Liver (tissue), 9 donors: ENCODE results near the gene CAPRIN2. TPM values are rescaled to one million over a fixed set of nuclear protein-coding genes. Genes with fewer than 3 reads are reported as not detected.

Experiments used
- DNase-seq: peaks from one replicate; pipeline ENCODE4 v3.0.0-alpha.2; 2017; ENCODE audit warnings: low spot score
- H3K27ac ChIP-seq, 2 donors: one replicate each; pipeline ENCODE4 v1.7.0; 2013; ENCODE audit warnings: inconsistent platforms in 2 of 2, low read length in 2 of 2, control low read depth in 1 of 2, low read depth in 1 of 2, mild to moderate bottlenecking in 1 of 2
- H3K27me3 ChIP-seq, 4 donors: one replicate each; pipeline versions ENCODE4 v1.6.1 to v1.7.0; 2013; ENCODE audit warnings: low read length in 3 of 4, inconsistent platforms in 1 of 4, mild to moderate bottlenecking in 1 of 4, moderate library complexity in 1 of 4; ENCODE audit not compliant: control insufficient read depth in 4 of 4, insufficient read depth in 4 of 4
- H3K36me3 ChIP-seq, 4 donors: one replicate each; pipeline versions ENCODE4 v1.6.1 to v1.7.0; 2013; ENCODE audit warnings: low read length in 3 of 4, mild to moderate bottlenecking in 3 of 4, low read depth in 1 of 4, moderate library complexity in 1 of 4; ENCODE audit not compliant: control insufficient read depth in 4 of 4, insufficient read depth in 3 of 4
- H3K4me1 ChIP-seq, 4 donors: one replicate each; pipeline versions ENCODE4 v1.6.1 to v1.7.0; 2013; ENCODE audit warnings: low read length in 3 of 4, mild to moderate bottlenecking in 3 of 4, moderate library complexity in 1 of 4; ENCODE audit not compliant: control insufficient read depth in 4 of 4, insufficient read depth in 4 of 4
- H3K4me3 ChIP-seq, 3 donors: one replicate each; pipeline versions ENCODE4 v1.6.1 to v1.7.0; 2013; ENCODE audit warnings: low read length in 3 of 3, control low read depth in 1 of 3, low read depth in 1 of 3, mild to moderate bottlenecking in 1 of 3
- H3K9ac ChIP-seq, 2 donors: one replicate each; pipeline ENCODE4 v1.7.0; 2013; ENCODE audit warnings: low read length in 2 of 2, mild to moderate bottlenecking in 2 of 2, moderate library complexity in 2 of 2, control low read depth in 1 of 2, low read depth in 1 of 2
- H3K9me3 ChIP-seq, 4 donors: one replicate each; pipeline versions ENCODE4 v1.6.1 to v1.7.0; 2013; ENCODE audit warnings: low read length in 3 of 4; ENCODE audit not compliant: control insufficient read depth in 4 of 4
- FOXA1 ChIP-seq: IDR thresholded peaks from 2 replicates; pipeline ENCODE4 v1.6.1; 2016; ENCODE audit warnings: antibody characterized with exemption
- FOXA2 ChIP-seq: IDR thresholded peaks from 2 replicates; pipeline ENCODE4 v1.6.1; 2016; ENCODE audit warnings: antibody characterized with exemption
- GABPA ChIP-seq, 2 donors: IDR thresholded peaks in 1 of 2; conservative IDR thresholded peaks in 1 of 2; 2 replicates each; pipeline ENCODE4 v1.6.1; 2016; ENCODE audit warnings: antibody characterized with exemption in 2 of 2, mild to moderate bottlenecking in 1 of 2, moderate library complexity in 1 of 2
- HNF4A ChIP-seq, 2 donors: conservative IDR thresholded peaks; 2 replicates each; pipeline ENCODE4 v1.6.1; 2016; ENCODE audit warnings: antibody characterized with exemption in 2 of 2, mild to moderate bottlenecking in 2 of 2
- HNF4G ChIP-seq: IDR thresholded peaks from 2 replicates; pipeline ENCODE4 v1.6.1; 2016; ENCODE audit warnings: antibody characterized with exemption
- JUND ChIP-seq, 2 donors: IDR thresholded peaks; 2 replicates each; pipeline ENCODE4 v1.6.1; 2016; ENCODE audit warnings: antibody characterized with exemption in 2 of 2
- NR2F2 ChIP-seq: IDR thresholded peaks from 2 replicates; pipeline ENCODE4 v1.6.1; 2016; ENCODE audit warnings: antibody characterized with exemption
- RXRA ChIP-seq, 2 donors: IDR thresholded peaks; 2 replicates each; pipeline ENCODE4 v1.6.1; 2017 to 2018; ENCODE audit warnings: antibody characterized with exemption in 2 of 2, mild to moderate bottlenecking in 1 of 2
- SP1 ChIP-seq: IDR thresholded peaks from 2 replicates; pipeline ENCODE4 v1.6.1; 2018; ENCODE audit warnings: antibody characterized with exemption, mild to moderate bottlenecking
- TAF1 ChIP-seq: conservative IDR thresholded peaks from 2 replicates; pipeline ENCODE4 v1.6.1; 2016; ENCODE audit warnings: antibody characterized with exemption, mild to moderate bottlenecking
- YY1 ChIP-seq: IDR thresholded peaks from 2 replicates; pipeline ENCODE4 v1.6.1; 2016; ENCODE audit warnings: antibody characterized with exemption, mild to moderate bottlenecking
- WGBS: extraction: QIAGEN DNeasy Blood & Tissue Kit; methylation state at CpG from one replicate; pipeline ENCODE4 v1.1.7; 2013; 5-methylcytosine and 5-hydroxymethylcytosine counted together
- polyA plus RNA-seq, 2 donors: library from polyadenylated mRNA; stranded (reverse) in 1 of 2; unstranded in 1 of 2; fragments of 200-250 nt in 1 of 2; fragments of >200 nt in 1 of 2; fragmentation: Nextera tagmentation in 1 of 2; extraction: Ambion mirVana in 1 of 2; gene quantifications; one replicate each; pipeline versions ENCODE4 v1.2.1 to v1.2.3, GENCODE V29; 2013 to 2015
- total RNA-seq, 2 donors: library from RNA; depleted of rRNA; stranded (reverse); fragments of >200 nt; gene quantifications; one replicate each; pipeline ENCODE4 v1.2.3, GENCODE V29; 2014
- TF ChIP-seq, protein P1 (sequence below): fragments of 150-350 bp; IDR thresholded peaks from 2 replicates; pipeline ENCODE4 v1.5.1; 2017; ENCODE audit warnings: improper control_type of control experiment, low read depth, low read length; ENCODE audit not compliant: missing input control
- TF ChIP-seq, protein P2 (sequence below): IDR thresholded peaks from 2 replicates; pipeline ENCODE4 v1.6.1; 2016; ENCODE audit warnings: antibody characterized with exemption
- TF ChIP-seq, protein P3 (sequence below): IDR thresholded peaks from 2 replicates; pipeline ENCODE4 v1.6.1; 2016; ENCODE audit warnings: antibody characterized with exemption
- donor health status: healthy.
- donor health status: healthy.
- donor health status: healthy.
- donor health status: healthy.
- donor health status: healthy.

CAPRIN2 gene
- total and polyA plus RNA-seq, 4 donors, result 4.6 to 14.8 (median 9.4) TPM

DNA sequence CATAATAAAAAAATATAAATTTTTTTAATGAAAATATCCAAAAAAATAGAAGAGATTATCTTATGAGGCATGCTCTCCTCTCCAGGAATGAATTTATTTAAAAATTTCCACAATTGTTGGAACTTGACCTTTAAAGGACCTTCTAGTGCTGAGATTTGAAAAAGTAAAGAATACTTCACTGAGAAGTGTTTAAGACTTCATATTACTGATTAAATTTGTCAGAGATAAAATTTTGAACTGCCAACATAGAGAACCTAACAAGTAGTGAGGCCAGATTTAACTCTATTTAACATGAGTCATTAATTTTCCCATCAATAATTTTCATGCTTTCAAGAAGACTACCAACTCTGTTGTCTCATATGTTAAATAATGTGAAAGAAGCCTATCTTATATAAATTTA is 14.5 kb downstream of the CAPRIN2 start:
- no peak overlapping the region for H3K9ac ChIP-seq
- peaks cover 2 to 6% (median 3%) of the 10 kb centered on the region in 4 donors for H3K36me3 ChIP-seq
- H3K4me3 ChIP-seq, result no peak overlapping the region
- no peak for DNase-seq
- peaks cover 0 to 1% (median 0%) of the 10 kb centered on the region in 4 donors for H3K4me1 ChIP-seq
- no peak overlapping the region for H3K27ac ChIP-seq
- no peaks in the 10 kb centered on the region for H3K9me3 ChIP-seq
- TF ChIP-seq SP1 (no peak), JUND (IDR thresholded peaks at IDR 0.05) (no peak), YY1 (no peak), TAF1 (no peak), NR2F2 (no peak), HNF4G (no peak), FOXA2 (no peak)
- TF ChIP-seq, protein P1, sequence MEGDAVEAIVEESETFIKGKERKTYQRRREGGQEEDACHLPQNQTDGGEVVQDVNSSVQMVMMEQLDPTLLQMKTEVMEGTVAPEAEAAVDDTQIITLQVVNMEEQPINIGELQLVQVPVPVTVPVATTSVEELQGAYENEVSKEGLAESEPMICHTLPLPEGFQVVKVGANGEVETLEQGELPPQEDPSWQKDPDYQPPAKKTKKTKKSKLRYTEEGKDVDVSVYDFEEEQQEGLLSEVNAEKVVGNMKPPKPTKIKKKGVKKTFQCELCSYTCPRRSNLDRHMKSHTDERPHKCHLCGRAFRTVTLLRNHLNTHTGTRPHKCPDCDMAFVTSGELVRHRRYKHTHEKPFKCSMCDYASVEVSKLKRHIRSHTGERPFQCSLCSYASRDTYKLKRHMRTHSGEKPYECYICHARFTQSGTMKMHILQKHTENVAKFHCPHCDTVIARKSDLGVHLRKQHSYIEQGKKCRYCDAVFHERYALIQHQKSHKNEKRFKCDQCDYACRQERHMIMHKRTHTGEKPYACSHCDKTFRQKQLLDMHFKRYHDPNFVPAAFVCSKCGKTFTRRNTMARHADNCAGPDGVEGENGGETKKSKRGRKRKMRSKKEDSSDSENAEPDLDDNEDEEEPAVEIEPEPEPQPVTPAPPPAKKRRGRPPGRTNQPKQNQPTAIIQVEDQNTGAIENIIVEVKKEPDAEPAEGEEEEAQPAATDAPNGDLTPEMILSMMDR, result no peak
- H3K27me3 ChIP-seq, result no peaks in the 10 kb centered on the region

DNA sequence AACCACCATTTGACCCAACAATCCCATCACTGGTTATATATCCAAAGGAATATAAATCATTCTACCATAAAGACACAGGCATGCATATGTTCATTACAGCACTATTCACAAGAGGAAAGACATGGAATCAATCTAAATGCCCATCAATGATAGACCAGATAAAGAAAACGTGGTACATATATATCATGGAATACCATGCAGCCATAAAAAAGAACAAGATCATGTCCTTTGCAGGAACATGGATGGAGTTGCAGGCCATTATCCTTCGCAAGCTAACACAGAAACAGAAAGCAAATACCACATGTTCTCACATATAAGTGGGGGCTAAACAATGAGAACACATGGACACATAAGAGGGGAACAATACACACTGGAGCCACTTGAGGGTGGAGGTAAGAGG is 15.7 kb downstream of the CAPRIN2 start:
- TF ChIP-seq RXRA (IDR thresholded peaks at IDR 0.05), result no peak
- no peak for TF ChIP-seq FOXA1
- TF ChIP-seq, protein P2, sequence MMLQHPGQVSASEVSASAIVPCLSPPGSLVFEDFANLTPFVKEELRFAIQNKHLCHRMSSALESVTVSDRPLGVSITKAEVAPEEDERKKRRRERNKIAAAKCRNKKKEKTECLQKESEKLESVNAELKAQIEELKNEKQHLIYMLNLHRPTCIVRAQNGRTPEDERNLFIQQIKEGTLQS, result no peak
- TF ChIP-seq, protein P1, result no peak
- TF ChIP-seq, protein P3, sequence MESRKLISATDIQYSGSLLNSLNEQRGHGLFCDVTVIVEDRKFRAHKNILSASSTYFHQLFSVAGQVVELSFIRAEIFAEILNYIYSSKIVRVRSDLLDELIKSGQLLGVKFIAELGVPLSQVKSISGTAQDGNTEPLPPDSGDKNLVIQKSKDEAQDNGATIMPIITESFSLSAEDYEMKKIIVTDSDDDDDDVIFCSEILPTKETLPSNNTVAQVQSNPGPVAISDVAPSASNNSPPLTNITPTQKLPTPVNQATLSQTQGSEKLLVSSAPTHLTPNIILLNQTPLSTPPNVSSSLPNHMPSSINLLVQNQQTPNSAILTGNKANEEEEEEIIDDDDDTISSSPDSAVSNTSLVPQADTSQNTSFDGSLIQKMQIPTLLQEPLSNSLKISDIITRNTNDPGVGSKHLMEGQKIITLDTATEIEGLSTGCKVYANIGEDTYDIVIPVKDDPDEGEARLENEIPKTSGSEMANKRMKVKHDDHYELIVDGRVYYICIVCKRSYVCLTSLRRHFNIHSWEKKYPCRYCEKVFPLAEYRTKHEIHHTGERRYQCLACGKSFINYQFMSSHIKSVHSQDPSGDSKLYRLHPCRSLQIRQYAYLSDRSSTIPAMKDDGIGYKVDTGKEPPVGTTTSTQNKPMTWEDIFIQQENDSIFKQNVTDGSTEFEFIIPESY, result no peak
- no peak for TF ChIP-seq HNF4A (conservative IDR thresholded peaks at IDR 0.05)
- TF ChIP-seq NR2F2, result no peak
- no peak for TF ChIP-seq HNF4G
- TF ChIP-seq TAF1, result no peak
- no peak for TF ChIP-seq SP1
- no peak for TF ChIP-seq GABPA (IDR thresholded peaks at IDR 0.05 in 1 of 2, conservative IDR thresholded peaks at IDR 0.05 in 1 of 2)
- TF ChIP-seq FOXA2, result no peak
- no peak for TF ChIP-seq JUND (IDR thresholded peaks at IDR 0.05)
- peaks cover 0 to 1% (median 0%) of the 10 kb centered on the region in 4 donors for H3K4me1 ChIP-seq
- H3K27me3 ChIP-seq, result no peaks in the 10 kb centered on the region
- no peak for DNase-seq
- H3K9ac ChIP-seq, result no peak overlapping the region
- H3K27ac ChIP-seq, result no peak overlapping the region
- no peak overlapping the region for H3K4me3 ChIP-seq
- 96% methylated on average over 2 of the region's 2 CpGs for WGBS
- H3K36me3 ChIP-seq, result peaks cover 2 to 8% (median 5%) of the 10 kb centered on the region in 4 donors
- no peaks in the 10 kb centered on the region for H3K9me3 ChIP-seq
